Neutrophil (primary cell): ENCODE data around the gene SEBOX.

Experiments
- H3K27ac ChIP-seq: fragments of 200-600 bp; sonication (generic); 2 replicates; pipeline ENCODE4 v1.5.1; 2016; ENCODE audit warnings: mild to moderate bottlenecking, moderate library complexity
- H3K27me3 ChIP-seq: fragments of 200-600 bp; sonication (generic); 2 replicates; pipeline ENCODE4 v1.6.0; 2016; ENCODE audit warnings: mild to moderate bottlenecking
- H3K36me3 ChIP-seq: fragments of 200-600 bp; sonication (generic); 2 replicates; pipeline ENCODE4 v1.5.1; 2017
- H3K4me1 ChIP-seq, 2 experiments: fragments of 200-600 bp in 1 of 2; sonication (generic) in 1 of 2; 1 replicate in 1 of 2; 2 replicates in 1 of 2; pipeline versions ENCODE4 v1.5.1 to v1.6.1; 2013 to 2016; ENCODE audit warnings: low read depth in 1 of 2, low read length in 1 of 2, mild to moderate bottlenecking in 1 of 2, moderate library complexity in 1 of 2; ENCODE audit not compliant: control insufficient read depth in 1 of 2, insufficient read depth in 1 of 2
- H3K4me3 ChIP-seq, 2 experiments: fragments of 200-600 bp in 1 of 2; sonication (generic) in 1 of 2; 1 replicate in 1 of 2; 2 replicates in 1 of 2; pipeline ENCODE4 v1.5.1; 2013 to 2016; ENCODE audit warnings: low read depth in 1 of 2, low read length in 1 of 2, mild to moderate bottlenecking in 1 of 2, moderate library complexity in 1 of 2
- H3K9me3 ChIP-seq: fragments of 200-600 bp; sonication (generic); 2 replicates; pipeline ENCODE4 v1.5.1; 2016
- TF ChIP-seq, protein P1 (sequence below): fragments of 200-600 bp; sonication (generic); IDR thresholded peaks from 2 replicates; pipeline ENCODE4 v1.5.1; 2016; ENCODE audit warnings: antibody characterized with exemption

SEBOX gene

DNA sequence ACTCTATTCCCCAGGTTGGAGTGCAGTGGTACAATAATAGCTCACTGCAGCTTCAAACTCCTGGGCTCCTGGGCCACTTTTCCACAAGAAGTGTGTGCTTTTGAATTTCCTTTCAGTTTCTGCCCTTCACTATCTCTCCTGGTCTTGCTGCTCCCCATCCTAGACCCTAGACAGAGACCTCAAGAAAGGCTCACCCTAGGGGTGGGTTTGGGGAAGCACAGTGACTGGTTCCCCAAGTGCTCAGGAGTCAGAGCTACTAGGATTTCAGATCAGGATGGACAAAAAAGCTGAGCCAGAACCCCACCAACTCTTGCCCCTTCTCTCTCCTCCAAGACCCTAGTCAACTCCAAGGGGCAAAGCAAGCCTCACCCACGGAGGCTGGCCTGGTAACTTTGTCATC, 1.6 kb upstream of the SEBOX start:
- TF ChIP-seq, protein P1, sequence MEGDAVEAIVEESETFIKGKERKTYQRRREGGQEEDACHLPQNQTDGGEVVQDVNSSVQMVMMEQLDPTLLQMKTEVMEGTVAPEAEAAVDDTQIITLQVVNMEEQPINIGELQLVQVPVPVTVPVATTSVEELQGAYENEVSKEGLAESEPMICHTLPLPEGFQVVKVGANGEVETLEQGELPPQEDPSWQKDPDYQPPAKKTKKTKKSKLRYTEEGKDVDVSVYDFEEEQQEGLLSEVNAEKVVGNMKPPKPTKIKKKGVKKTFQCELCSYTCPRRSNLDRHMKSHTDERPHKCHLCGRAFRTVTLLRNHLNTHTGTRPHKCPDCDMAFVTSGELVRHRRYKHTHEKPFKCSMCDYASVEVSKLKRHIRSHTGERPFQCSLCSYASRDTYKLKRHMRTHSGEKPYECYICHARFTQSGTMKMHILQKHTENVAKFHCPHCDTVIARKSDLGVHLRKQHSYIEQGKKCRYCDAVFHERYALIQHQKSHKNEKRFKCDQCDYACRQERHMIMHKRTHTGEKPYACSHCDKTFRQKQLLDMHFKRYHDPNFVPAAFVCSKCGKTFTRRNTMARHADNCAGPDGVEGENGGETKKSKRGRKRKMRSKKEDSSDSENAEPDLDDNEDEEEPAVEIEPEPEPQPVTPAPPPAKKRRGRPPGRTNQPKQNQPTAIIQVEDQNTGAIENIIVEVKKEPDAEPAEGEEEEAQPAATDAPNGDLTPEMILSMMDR = no peak
- H3K4me1 ChIP-seq = peaks cover 1 to 8% of the 10 kb centered on the region in 2 experiments
- peaks cover 19% of the 10 kb centered on the region for H3K27me3 ChIP-seq

DNA sequence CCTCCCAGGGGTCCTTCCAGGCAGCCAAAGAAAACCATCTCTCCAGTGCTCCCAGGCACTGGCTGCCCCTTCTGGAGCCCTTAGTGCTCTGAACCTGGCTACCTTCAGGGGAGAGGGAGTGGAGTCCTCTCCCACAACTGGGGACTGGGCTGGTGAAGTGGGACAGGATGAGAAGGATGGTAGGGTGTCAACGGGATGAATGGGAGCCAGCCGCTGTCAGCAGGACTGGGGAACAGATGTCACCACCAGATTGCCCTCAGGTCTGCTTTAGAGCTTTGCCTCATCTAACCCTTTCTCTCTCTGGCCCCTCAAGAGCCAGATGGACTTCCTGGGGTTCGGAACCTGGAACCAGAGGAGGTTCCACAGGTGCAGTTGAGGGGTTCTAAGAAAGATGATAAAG, 488 bp upstream of the SEBOX start:
- Histone ChIP-seq H3K27me3 (peaks cover 8% of the 10 kb centered on the region), H3K4me3 (no peak overlapping the region), H3K36me3 (peaks cover 65% of the 10 kb centered on the region), H3K4me1 (no peaks in the 10 kb centered on the region), H3K27ac (no peak overlapping the region), H3K9me3 (no peaks in the 10 kb centered on the region)
- TF ChIP-seq, protein P1 = no peak

More for the DNA sequence above, 1.6 kb upstream of the SEBOX start:
- Histone ChIP-seq H3K27ac (no peak overlapping the region), H3K4me3 (no peak overlapping the region), H3K9me3 (no peaks in the 10 kb centered on the region), H3K36me3 (peaks cover 54% of the 10 kb centered on the region)

DNA sequence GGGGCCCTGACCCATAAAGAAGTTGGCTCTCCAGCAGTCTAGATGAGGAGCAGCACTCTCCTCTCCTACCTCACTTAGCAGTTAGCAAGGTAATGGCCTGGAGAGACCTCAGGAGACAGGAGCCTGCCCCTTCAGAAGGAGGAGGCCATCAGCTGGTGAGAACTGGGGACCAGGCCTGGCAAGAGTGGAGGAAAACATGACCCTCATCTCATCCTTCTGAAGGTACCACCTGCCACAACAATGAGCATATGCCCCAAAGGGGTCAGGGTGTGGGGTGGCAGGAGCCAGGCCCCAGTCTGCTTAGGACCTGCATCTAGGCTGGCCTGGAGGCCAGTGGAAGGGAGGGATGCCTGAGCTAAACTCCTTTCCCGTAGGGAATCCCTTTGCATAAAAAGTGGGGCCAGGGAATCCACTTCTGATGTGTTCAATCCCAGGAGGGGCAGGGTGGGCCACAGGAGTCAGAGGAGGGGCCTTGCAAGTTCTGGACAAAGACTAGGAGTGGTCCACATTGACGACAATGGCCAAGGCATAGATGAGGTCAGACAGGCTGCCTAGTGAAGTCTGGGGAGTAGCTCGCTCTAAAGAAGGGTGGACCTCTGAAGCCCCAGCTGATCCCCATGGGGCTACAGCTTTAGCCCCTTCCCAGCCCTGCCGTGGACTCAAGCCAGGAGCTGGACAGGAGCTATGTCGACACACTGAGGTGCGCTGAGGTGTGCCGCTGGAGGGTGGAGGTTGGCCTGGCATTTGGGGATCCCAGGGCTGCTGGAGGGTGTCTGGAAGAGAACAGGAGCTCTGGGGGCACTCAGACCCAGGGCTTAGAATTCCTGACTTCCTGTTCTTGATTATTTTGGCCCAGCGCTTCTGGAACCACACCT, 986 bp downstream of the SEBOX start:
- Histone ChIP-seq H3K4me3 (no peak overlapping the region), H3K36me3 (peaks cover 80% of the 10 kb centered on the region), H3K9me3 (no peaks in the 10 kb centered on the region), H3K27me3 (no peaks in the 10 kb centered on the region), H3K4me1 (no peaks in the 10 kb centered on the region), H3K27ac (no peak overlapping the region)
- TF ChIP-seq, protein P1 = no peak

DNA sequence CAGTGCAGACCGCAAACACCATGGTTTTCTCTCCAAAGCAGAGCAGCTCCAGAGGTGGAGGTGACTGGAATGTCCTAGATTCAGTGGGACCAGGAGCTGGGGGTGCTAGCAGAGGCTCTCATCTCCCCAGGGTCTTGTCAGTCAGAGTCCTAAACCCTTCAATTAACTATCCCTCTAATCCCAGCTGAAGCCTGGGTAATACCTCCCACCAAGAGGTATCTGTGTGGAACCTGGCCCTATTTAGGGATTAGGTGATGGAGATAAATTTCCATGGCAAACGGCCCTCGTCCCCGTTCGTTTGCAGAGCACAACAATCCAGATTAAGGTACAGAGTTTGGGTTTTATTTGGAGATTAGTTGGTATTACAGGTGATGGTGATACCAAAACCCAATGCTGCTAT, 1.8 kb downstream of the SEBOX start:
- Histone ChIP-seq H3K27me3 (no peaks in the 10 kb centered on the region), H3K27ac (no peak overlapping the region), H3K36me3 (peaks cover 80% of the 10 kb centered on the region), H3K9me3 (no peaks in the 10 kb centered on the region), H3K4me3 (no peak overlapping the region), H3K4me1 (peaks cover 3 to 4% of the 10 kb centered on the region in 2 experiments)
- TF ChIP-seq, protein P1 = no peak

DNA sequence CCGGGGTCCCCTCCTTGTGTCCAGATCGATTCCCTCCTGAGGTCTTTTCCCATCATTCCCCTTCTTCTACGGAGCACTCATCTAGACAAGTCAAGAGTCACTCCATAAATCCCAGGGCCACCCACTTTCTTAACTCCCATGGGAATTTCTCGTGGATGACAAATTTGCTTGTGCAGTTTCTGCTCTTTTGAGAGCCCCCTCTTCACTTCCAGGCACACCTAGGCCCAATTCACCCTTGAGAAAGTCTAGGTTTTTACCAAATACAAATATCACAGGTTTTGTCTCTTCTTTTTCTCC, 7.2 kb downstream of the SEBOX start:
- peaks cover 57% of the 10 kb centered on the region for H3K36me3 ChIP-seq
- H3K4me1 ChIP-seq = peaks cover 18 to 20% of the 10 kb centered on the region in 2 experiments

More for the DNA sequence above, 7.2 kb downstream of the SEBOX start:
- TF ChIP-seq, protein P1 = no peak
- Histone ChIP-seq H3K9me3 (no peaks in the 10 kb centered on the region), H3K27me3 (no peaks in the 10 kb centered on the region), H3K27ac (peak overlapping the region; percentile 88), H3K4me3 (peak overlapping the region; percentile 80 to 94)
